ENCODE results near the gene KLF14. TPM values are rescaled to one million over a fixed set of nuclear protein-coding genes. Genes with fewer than 3 reads are reported as not detected.
"Not testable (repeated sequence)": the region's sequence is repeated elsewhere in the genome, so short reads cannot be mapped to it uniquely, and the experiment has no call there.

The KLF14 gene
- total RNA-seq, 1 donor from 2014 or later, result 0.07 TPM

DNA sequence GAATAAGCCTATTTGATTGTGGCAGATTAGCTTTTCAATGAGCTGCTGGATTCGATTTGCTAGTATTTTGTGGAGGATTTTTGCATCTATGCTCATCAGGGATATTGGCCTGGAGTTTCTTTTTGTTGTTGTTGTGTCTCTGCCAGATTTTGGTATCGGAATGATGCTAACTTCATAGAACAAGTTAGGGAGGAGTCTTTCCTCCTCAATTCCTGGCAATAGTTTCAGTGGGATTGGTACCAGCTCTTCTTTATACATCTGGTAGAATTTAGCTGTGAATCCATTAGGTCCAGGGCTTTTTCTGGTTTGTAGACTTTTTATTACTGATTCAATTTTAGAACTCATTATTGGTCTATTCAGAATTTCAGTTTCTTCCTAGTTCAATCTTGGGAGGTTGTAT lies 43.4 kb upstream of the KLF14 start:
- Histone ChIP-seq H2AFZ (ENCODE audit: low read depth, low read length) (no peak overlapping the region), H3K4me2 (ENCODE audit: low read length) (no peak overlapping the region), H3K27ac (ENCODE audit: low read depth, low read length) (no peak overlapping the region), H3K4me3 (ENCODE audit: insufficient read depth, low read depth, low read length) (no peak overlapping the region), H3K9ac (ENCODE audit: low read length) (no peak overlapping the region), H3K27me3 (ENCODE audit: insufficient read depth, low read length) (peaks cover 6% of the 10 kb centered on the region), H3K4me1 (ENCODE audit: insufficient read depth, low read length) (no peaks in the 10 kb centered on the region), H3K9me3 (ENCODE audit: insufficient read depth, low read depth, low read length) (no peaks in the 10 kb centered on the region), H4K20me1 (ENCODE audit: insufficient read depth, low read length) (no peaks in the 10 kb centered on the region), H3K79me2 (ENCODE audit: insufficient read depth, low read length) (no peaks in the 10 kb centered on the region), H3K36me3 (ENCODE audit: insufficient read depth, low read length) (no peaks in the 10 kb centered on the region)
- peaks cover 9% of the 10 kb centered on the region for H3K9me3 Mint-ChIP-seq (ENCODE audit: unreplicated experiment)
- no peaks in the 10 kb centered on the region for H3K4me1 Mint-ChIP-seq (ENCODE audit: low read depth, unreplicated experiment)
- H3K27ac Mint-ChIP-seq (ENCODE audit: unreplicated experiment), result no peak overlapping the region
- no peaks in the 10 kb centered on the region for H3K36me3 Mint-ChIP-seq (ENCODE audit: low read depth, unreplicated experiment)
- no peak for TF ChIP-seq CTCF (IDR thresholded peaks at IDR 0.05; ENCODE audit: insufficient read depth, low read depth, low read length)
- no peak for TF ChIP-seq EZH2 (IDR thresholded peaks at IDR 0.05; ENCODE audit: insufficient read depth, low read length)
- no peak for DNase-seq (ENCODE audit: low read depth)
- FAIRE-seq, result no peak
- H3K4me3 Mint-ChIP-seq (ENCODE audit: unreplicated experiment), result no peak overlapping the region
- no peaks in the 10 kb centered on the region for H3K27me3 Mint-ChIP-seq (ENCODE audit: low read depth, unreplicated experiment)

GRCh38 chr7:130772456-130772855 lies 38.4 kb upstream of the KLF14 start:
- H3K27me3 ChIP-seq (ENCODE audit: insufficient read depth, low read length); H3K4me1 ChIP-seq (ENCODE audit: insufficient read depth, low read length); DNase-seq (ENCODE audit: low read depth); H4K20me1 ChIP-seq (ENCODE audit: insufficient read depth, low read length); H3K36me3 ChIP-seq (ENCODE audit: insufficient read depth, low read length); H3K27ac Mint-ChIP-seq (ENCODE audit: unreplicated experiment); H3K4me3 ChIP-seq (ENCODE audit: insufficient read depth, low read depth, low read length); H3K27me3 Mint-ChIP-seq (ENCODE audit: low read depth, unreplicated experiment); H2AFZ ChIP-seq (ENCODE audit: low read depth, low read length); H3K9me3 ChIP-seq (ENCODE audit: insufficient read depth, low read depth, low read length); H3K27ac ChIP-seq (ENCODE audit: low read depth, low read length); H3K4me2 ChIP-seq (ENCODE audit: low read length); H3K9ac ChIP-seq (ENCODE audit: low read length); H3K79me2 ChIP-seq (ENCODE audit: insufficient read depth, low read length); H3K4me1 Mint-ChIP-seq (ENCODE audit: low read depth, unreplicated experiment); H3K36me3 Mint-ChIP-seq (ENCODE audit: low read depth, unreplicated experiment); FAIRE-seq; H3K4me3 Mint-ChIP-seq (ENCODE audit: unreplicated experiment): not testable (repeated sequence)
- peaks cover 20% of the 10 kb centered on the region for H3K9me3 Mint-ChIP-seq (ENCODE audit: unreplicated experiment)

GRCh38 chr7:130768854-130769253 lies 34.8 kb upstream of the KLF14 start:
- H3K27me3 ChIP-seq (ENCODE audit: insufficient read depth, low read length), result no peaks in the 10 kb centered on the region
- H3K9me3 Mint-ChIP-seq (ENCODE audit: unreplicated experiment), result peaks cover 34% of the 10 kb centered on the region
- no peak overlapping the region for H3K27ac Mint-ChIP-seq (ENCODE audit: unreplicated experiment)
- no peak overlapping the region for H3K4me2 ChIP-seq (ENCODE audit: low read length)
- peaks cover 3% of the 10 kb centered on the region for H3K27me3 Mint-ChIP-seq (ENCODE audit: low read depth, unreplicated experiment)
- H3K9ac ChIP-seq (ENCODE audit: low read length), result no peak overlapping the region
- H3K4me1 ChIP-seq (ENCODE audit: insufficient read depth, low read length), result no peaks in the 10 kb centered on the region
- TF ChIP-seq CTCF (IDR thresholded peaks at IDR 0.05; ENCODE audit: insufficient read depth, low read depth, low read length) (no peak), EZH2 (IDR thresholded peaks at IDR 0.05; ENCODE audit: insufficient read depth, low read length) (no peak)
- no peak for FAIRE-seq
- no peaks in the 10 kb centered on the region for H4K20me1 ChIP-seq (ENCODE audit: insufficient read depth, low read length)
- no peak overlapping the region for H2AFZ ChIP-seq (ENCODE audit: low read depth, low read length)
- peaks cover 3% of the 10 kb centered on the region for H3K9me3 ChIP-seq (ENCODE audit: insufficient read depth, low read depth, low read length)
- DNase-seq (ENCODE audit: low read depth), result no peak
- H3K36me3 ChIP-seq (ENCODE audit: insufficient read depth, low read length), result no peaks in the 10 kb centered on the region
- no peak overlapping the region for H3K4me3 Mint-ChIP-seq (ENCODE audit: unreplicated experiment)
- no peak overlapping the region for H3K4me3 ChIP-seq (ENCODE audit: insufficient read depth, low read depth, low read length)
- no peaks in the 10 kb centered on the region for H3K4me1 Mint-ChIP-seq (ENCODE audit: low read depth, unreplicated experiment)
- no peaks in the 10 kb centered on the region for H3K36me3 Mint-ChIP-seq (ENCODE audit: low read depth, unreplicated experiment)
- H3K79me2 ChIP-seq (ENCODE audit: insufficient read depth, low read length), result no peaks in the 10 kb centered on the region
- H3K27ac ChIP-seq (ENCODE audit: low read depth, low read length), result no peak overlapping the region

DNA sequence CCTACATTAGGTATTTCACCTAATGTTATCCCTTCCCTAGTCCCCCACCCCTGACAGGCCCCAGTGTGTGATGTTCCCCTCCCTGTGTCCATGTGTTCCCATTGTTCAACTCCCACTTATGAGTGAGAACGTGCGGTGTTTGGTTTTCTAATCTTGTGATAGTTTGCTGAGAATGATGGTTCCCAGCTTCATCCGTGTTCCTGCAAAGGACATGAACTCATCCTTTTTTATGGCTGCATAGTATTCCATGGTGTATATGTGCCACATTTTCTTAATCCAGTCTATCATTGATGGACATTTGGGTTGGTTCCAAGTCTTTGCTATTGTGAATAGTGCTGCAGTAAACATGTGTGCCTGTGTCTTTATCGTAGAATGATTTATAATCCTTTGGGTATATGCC lies 30.6 kb upstream of the KLF14 start:
- H3K4me3 Mint-ChIP-seq (ENCODE audit: unreplicated experiment); H3K27ac ChIP-seq (ENCODE audit: low read depth, low read length): not testable (repeated sequence)
- peaks cover 24% of the 10 kb centered on the region for H3K9me3 Mint-ChIP-seq (ENCODE audit: unreplicated experiment)

More for the DNA sequence above, 30.6 kb upstream of the KLF14 start:
- not testable (repeated sequence) for H3K36me3 Mint-ChIP-seq (ENCODE audit: low read depth, unreplicated experiment); H3K27me3 ChIP-seq (ENCODE audit: insufficient read depth, low read length); H3K9ac ChIP-seq (ENCODE audit: low read length); H3K27ac Mint-ChIP-seq (ENCODE audit: unreplicated experiment); DNase-seq (ENCODE audit: low read depth); H3K27me3 Mint-ChIP-seq (ENCODE audit: low read depth, unreplicated experiment); FAIRE-seq; H3K9me3 ChIP-seq (ENCODE audit: insufficient read depth, low read depth, low read length); H3K4me3 ChIP-seq (ENCODE audit: insufficient read depth, low read depth, low read length); H3K4me1 ChIP-seq (ENCODE audit: insufficient read depth, low read length); H2AFZ ChIP-seq (ENCODE audit: low read depth, low read length); H3K79me2 ChIP-seq (ENCODE audit: insufficient read depth, low read length); H3K4me1 Mint-ChIP-seq (ENCODE audit: low read depth, unreplicated experiment); H4K20me1 ChIP-seq (ENCODE audit: insufficient read depth, low read length); H3K4me2 ChIP-seq (ENCODE audit: low read length); H3K36me3 ChIP-seq (ENCODE audit: insufficient read depth, low read length)
